CD8-positive, alpha-beta memory T cell (primary cell): ENCODE measurements around the gene PSME2. TPM values are rescaled to one million over a fixed set of nuclear protein-coding genes. Genes with fewer than 3 reads are reported as not detected.

Experiments
- CTCF ChIA-PET: fragments of 350-600 bp; sonication (Branson Sonifier 250); formaldehyde crosslinking; loops from one replicate; lab custom pipeline; 2021; ENCODE audit warnings: antibody characterized with exemption; lab: Charles Lee
- POLR2A ChIA-PET: fragments of 350-600 bp; sonication (Branson Sonifier 250); formaldehyde crosslinking; loops from one replicate; lab custom pipeline; 2021; ENCODE audit warnings: antibody characterized with exemption; lab: Charles Lee
- DNase-seq, 5 donors: peaks; one replicate each; pipeline versions ENCODE4 v3.0.0 to v3.0.0-alpha.2; 2020 to 2022; ENCODE audit warnings: mixed read lengths in 1 of 5
- H3K27ac ChIP-seq: one replicate; pipeline ENCODE4 v1.7.0; 2013; ENCODE audit warnings: low read depth, mild to moderate bottlenecking, low read length, moderate library complexity
- H3K27me3 ChIP-seq: 2 replicates; pipeline ENCODE4 v1.7.0; 2013; ENCODE audit warnings: low read length, mild to moderate bottlenecking; ENCODE audit not compliant: insufficient read depth, poor library complexity, severe bottlenecking
- H3K36me3 ChIP-seq: 2 replicates; pipeline ENCODE4 v1.7.0; 2013; ENCODE audit warnings: mild to moderate bottlenecking, low read length, moderate library complexity; ENCODE audit not compliant: insufficient read depth
- H3K4me1 ChIP-seq: 2 replicates; pipeline ENCODE4 v1.7.0; 2013; ENCODE audit warnings: mild to moderate bottlenecking, low read length, moderate library complexity; ENCODE audit not compliant: insufficient read depth
- H3K4me3 ChIP-seq: 2 replicates; pipeline ENCODE4 v1.7.0; 2013; ENCODE audit warnings: mild to moderate bottlenecking, low read length
- H3K9me3 ChIP-seq: 2 replicates; pipeline ENCODE4 v1.7.0; 2013; ENCODE audit warnings: mild to moderate bottlenecking, low read length
- H3K27ac Mint-ChIP-seq, 8 donors: one replicate each; pipeline ENCODE4 v1.8.0; 2020 to 2021; ENCODE audit warnings: mixed read lengths in 8 of 8, mild to moderate bottlenecking in 6 of 8, inconsistent platforms in 3 of 8, moderate library complexity in 3 of 8
- H3K27me3 Mint-ChIP-seq, 2 donors: one replicate each; pipeline ENCODE4 v1.8.0; 2020 to 2021; ENCODE audit warnings: mixed read lengths in 2 of 2, mild to moderate bottlenecking in 1 of 2, moderate library complexity in 1 of 2
- H3K36me3 Mint-ChIP-seq, 3 donors: one replicate each; pipeline ENCODE4 v1.8.0; 2020 to 2021; ENCODE audit warnings: mixed read lengths in 3 of 3, inconsistent platforms in 1 of 3, mild to moderate bottlenecking in 1 of 3
- H3K4me1 Mint-ChIP-seq, 3 donors: one replicate each; pipeline ENCODE4 v1.8.0; 2020 to 2021; ENCODE audit warnings: mixed read lengths in 3 of 3, inconsistent platforms in 1 of 3, mild to moderate bottlenecking in 1 of 3
- H3K4me3 Mint-ChIP-seq, 7 donors: one replicate each; pipeline ENCODE4 v1.8.0; 2020 to 2021; ENCODE audit warnings: mixed read lengths in 7 of 7, mild to moderate bottlenecking in 6 of 7, moderate library complexity in 4 of 7, inconsistent platforms in 2 of 7
- H3K9me3 Mint-ChIP-seq, 5 donors: one replicate each; pipeline ENCODE4 v1.8.0; 2020 to 2022; ENCODE audit warnings: mixed read lengths in 5 of 5, mild to moderate bottlenecking in 3 of 5, moderate library complexity in 2 of 5, inconsistent platforms in 1 of 5
- polyA plus RNA-seq: library from polyadenylated mRNA; unstranded; fragments of 300-500 nt; fragmentation: Illumina TruSeq; gene quantifications from one replicate; pipeline ENCODE4 v1.2.3, GENCODE V29; 2021
- total RNA-seq, 2 experiments: library from RNA; stranded (reverse); gene quantifications; one replicate each; pipeline ENCODE4 v1.2.3, GENCODE V29; 2021

Gene PSME2
- total and polyA plus RNA-seq, 3 experiments from 2014 or later = 368 to 534 (median 376) TPM

DNA sequence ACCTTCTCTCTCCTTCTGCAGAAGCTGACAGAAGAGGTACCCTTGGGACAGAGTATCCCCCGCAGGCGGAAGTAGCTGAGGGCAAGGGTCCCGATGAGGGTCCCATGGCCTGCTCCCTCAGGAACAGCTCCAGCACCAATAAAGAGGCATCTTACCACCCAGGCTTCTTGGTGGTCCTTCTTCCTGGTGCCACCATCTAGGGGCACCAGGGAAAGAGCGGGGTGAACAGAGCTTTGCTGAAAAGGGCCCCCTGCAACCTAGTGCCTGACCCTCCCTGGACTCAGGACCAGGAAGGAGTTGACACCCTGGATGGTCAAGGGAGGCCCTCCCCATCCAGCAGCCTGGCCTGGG lies 14.1 kb upstream of the PSME2 start:
- H3K36me3 ChIP-seq = peaks cover 46% of the 10 kb centered on the region
- no peaks in the 10 kb centered on the region for H3K9me3 Mint-ChIP-seq
- peak overlapping the region; percentile 54 to 100 (median 99) for H3K27ac Mint-ChIP-seq
- H3K27ac ChIP-seq = peak overlapping the region; percentile 96
- H3K4me3 Mint-ChIP-seq = peak overlapping the region in 3 of 7 donors; percentile 15 to 98 (median 31)
- no peaks in the 10 kb centered on the region for H3K9me3 ChIP-seq
- H3K4me1 ChIP-seq = peaks cover 41% of the 10 kb centered on the region
- POLR2A ChIA-PET = interaction anchor here (0.9 to 2.5 kb wide), 9 partner anchors 12 to 82 kb away, joined by 3 to 23 read pairs (median 11); partner anchors contain the start of genes CHMP4A, DCAF11, EMC9 and NRL
- DNase-seq = no peak
- H3K27me3 ChIP-seq = no peaks in the 10 kb centered on the region
- no peak overlapping the region for H3K4me3 ChIP-seq
- peaks cover 0 to 3% of the 10 kb centered on the region in 2 donors for H3K27me3 Mint-ChIP-seq
- CTCF ChIA-PET = interaction anchor here (1.0 to 5.2 kb wide), 33 partner anchors 9 to 280 kb away, joined by 3 to 50 read pairs (median 5); partner anchors contain the start of genes CHMP4A, DCAF11, DHRS1 and EMC9
- peaks cover 28 to 82% (median 29%) of the 10 kb centered on the region in 3 donors for H3K36me3 Mint-ChIP-seq
- peaks cover 39 to 53% (median 46%) of the 10 kb centered on the region in 3 donors for H3K4me1 Mint-ChIP-seq

DNA sequence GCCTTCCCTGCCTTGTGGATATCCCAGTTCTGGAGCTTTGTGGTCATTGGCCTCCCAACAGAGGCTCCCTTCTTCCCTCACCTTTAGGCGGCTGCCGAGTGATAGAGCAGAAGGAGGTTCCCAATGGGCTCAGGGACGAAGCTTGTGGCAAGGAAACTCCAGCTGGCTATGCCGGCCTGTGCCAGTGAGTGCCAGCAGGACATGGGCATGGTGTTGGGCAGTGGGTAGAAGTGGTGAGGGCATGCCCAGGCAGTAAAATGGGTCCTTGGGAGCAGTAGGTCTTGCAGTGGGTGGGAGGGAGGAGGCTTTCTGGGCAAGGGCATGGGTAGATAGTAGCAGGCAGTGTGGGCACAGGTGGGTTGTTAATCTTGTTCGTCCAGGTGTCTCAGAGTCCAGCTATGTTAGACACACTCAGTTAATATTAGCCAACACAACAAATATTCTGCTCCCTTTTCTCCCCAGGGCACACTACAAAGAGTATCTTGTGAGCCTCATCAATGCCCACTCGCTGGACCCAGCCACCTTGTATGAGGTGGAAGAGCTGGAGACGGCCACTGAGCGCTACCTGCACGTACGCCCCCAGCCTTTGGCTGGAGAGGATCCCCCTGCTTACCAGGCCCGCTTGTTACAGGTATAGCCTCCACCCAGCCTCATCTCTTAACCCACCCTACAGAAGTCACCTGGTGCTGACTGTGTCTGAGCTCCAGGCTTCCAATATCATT lies 13.5 kb upstream of the PSME2 start:
- peaks cover 26 to 82% (median 28%) of the 10 kb centered on the region in 3 donors for H3K36me3 Mint-ChIP-seq
- peak overlapping the region in 4 of 7 donors; percentile 15 to 79 (median 46) for H3K4me3 Mint-ChIP-seq
- ChIA-PET CTCF (interaction anchor here (0.8 to 5.2 kb wide), 25 partner anchors 9 to 281 kb away, joined by 3 to 50 read pairs (median 13); partner anchors contain the start of genes CHMP4A, DCAF11, DHRS1 and EMC9), POLR2A (interaction anchor here (0.9 to 2.5 kb wide), 7 partner anchors 12 to 54 kb away, joined by 3 to 23 read pairs (median 12); partner anchors contain the start of genes CHMP4A, DCAF11, EMC9 and NRL)
- no peak for DNase-seq
- no peaks in the 10 kb centered on the region for H3K9me3 Mint-ChIP-seq
- peak overlapping the region; percentile 54 to 100 (median 88) for H3K27ac Mint-ChIP-seq
- H3K36me3 ChIP-seq = peaks cover 46% of the 10 kb centered on the region
- H3K4me1 Mint-ChIP-seq = peaks cover 34 to 47% (median 42%) of the 10 kb centered on the region in 3 donors
- peaks cover 0 to 3% of the 10 kb centered on the region in 2 donors for H3K27me3 Mint-ChIP-seq
- H3K4me3 ChIP-seq = no peak overlapping the region
- no peaks in the 10 kb centered on the region for H3K9me3 ChIP-seq
- H3K4me1 ChIP-seq = peaks cover 39% of the 10 kb centered on the region
- no peaks in the 10 kb centered on the region for H3K27me3 ChIP-seq
- H3K27ac ChIP-seq = peak overlapping the region; percentile 96

DNA sequence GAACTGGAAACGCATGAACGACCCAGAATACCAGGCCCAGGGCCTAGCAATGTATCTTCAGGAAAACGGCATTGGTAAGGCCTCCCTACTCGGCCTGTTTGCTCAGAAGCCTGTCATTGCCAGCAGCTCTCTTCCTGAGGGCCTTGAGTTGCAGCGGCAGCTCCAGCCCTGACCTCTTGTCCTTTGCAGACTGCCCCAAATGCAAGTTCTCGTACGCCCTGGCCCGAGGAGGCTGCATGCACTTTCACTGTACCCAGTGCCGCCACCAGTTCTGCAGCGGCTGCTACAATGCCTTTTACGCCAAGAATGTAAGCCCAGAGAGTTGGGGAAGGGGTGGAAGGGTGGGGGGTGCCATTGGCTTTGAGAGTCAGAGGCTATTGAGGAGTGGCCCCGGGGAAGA lies 10.9 kb upstream of the PSME2 start:
- peaks cover 13% of the 10 kb centered on the region for H3K4me1 ChIP-seq
- CTCF ChIA-PET = interaction anchor here (0.9 to 1.0 kb wide), 3 partner anchors 9 to 21 kb away, joined by 3 read pairs; partner anchors contain the start of genes PSME1 and RNF31
- Mint-ChIP-seq H3K36me3 (peaks cover 15 to 70% (median 25%) of the 10 kb centered on the region in 3 donors), H3K4me1 (peaks cover 21 to 29% (median 24%) of the 10 kb centered on the region in 3 donors), H3K9me3 (no peaks in the 10 kb centered on the region), H3K27ac (peak overlapping the region in 4 of 8 donors; percentile 2 to 73 (median 49)), H3K4me3 (no peak overlapping the region), H3K27me3 (peaks cover 0 to 3% of the 10 kb centered on the region in 2 donors)
- H3K27me3 ChIP-seq = no peaks in the 10 kb centered on the region
- no peak for DNase-seq
- peaks cover 40% of the 10 kb centered on the region for H3K36me3 ChIP-seq
- H3K9me3 ChIP-seq = no peaks in the 10 kb centered on the region
- POLR2A ChIA-PET = interaction anchor here (1.4 kb wide), 1 partner anchor 43 kb away, joined by 6 read pairs; the partner anchor contains the start of genes DCAF11 and NRL
- H3K27ac ChIP-seq = no peak overlapping the region
- H3K4me3 ChIP-seq = no peak overlapping the region

DNA sequence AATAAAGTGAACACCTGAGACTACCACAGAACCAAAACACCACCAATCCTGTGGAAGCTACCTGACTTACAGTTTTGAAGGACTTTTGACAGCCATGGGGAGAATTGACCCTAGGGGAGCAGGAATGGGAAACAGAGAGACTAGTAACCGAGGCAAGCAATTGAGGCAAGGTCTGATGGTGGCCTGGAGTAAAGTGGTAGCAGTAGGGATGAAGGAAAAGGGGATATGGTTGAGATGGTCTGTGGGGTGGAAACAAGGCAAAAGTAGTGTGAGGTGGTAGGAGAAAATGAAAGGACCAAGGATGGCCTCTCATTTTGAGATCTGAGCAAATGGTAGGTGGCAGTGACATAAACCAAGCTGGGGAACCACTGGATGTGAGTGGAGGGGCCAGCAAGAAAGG lies 10.4 kb upstream of the PSME2 start:
- Histone ChIP-seq H3K4me1 (peaks cover 8% of the 10 kb centered on the region), H3K9me3 (no peaks in the 10 kb centered on the region), H3K27me3 (no peaks in the 10 kb centered on the region), H3K36me3 (peaks cover 43% of the 10 kb centered on the region), H3K4me3 (no peak overlapping the region), H3K27ac (no peak overlapping the region)
- H3K4me3 Mint-ChIP-seq = peak overlapping the region in 1 of 7 donors; percentile 8
- POLR2A ChIA-PET = interaction anchor here (1.4 kb wide), 1 partner anchor 42 kb away, joined by 6 read pairs; the partner anchor contains the start of genes DCAF11 and NRL
- H3K27me3 Mint-ChIP-seq = peaks cover 0 to under 1% of the 10 kb centered on the region in 2 donors
- CTCF ChIA-PET = interaction anchor here (0.9 to 1.0 kb wide), 3 partner anchors 9 to 21 kb away, joined by 3 read pairs; partner anchors contain the start of genes PSME1 and RNF31
- H3K27ac Mint-ChIP-seq = peak overlapping the region in 4 of 8 donors; percentile 23 to 85 (median 72)
- H3K36me3 Mint-ChIP-seq = peaks cover 15 to 69% (median 21%) of the 10 kb centered on the region in 3 donors
- no peak for DNase-seq
- H3K9me3 Mint-ChIP-seq = no peaks in the 10 kb centered on the region
- H3K4me1 Mint-ChIP-seq = peaks cover 18 to 28% (median 19%) of the 10 kb centered on the region in 3 donors

DNA sequence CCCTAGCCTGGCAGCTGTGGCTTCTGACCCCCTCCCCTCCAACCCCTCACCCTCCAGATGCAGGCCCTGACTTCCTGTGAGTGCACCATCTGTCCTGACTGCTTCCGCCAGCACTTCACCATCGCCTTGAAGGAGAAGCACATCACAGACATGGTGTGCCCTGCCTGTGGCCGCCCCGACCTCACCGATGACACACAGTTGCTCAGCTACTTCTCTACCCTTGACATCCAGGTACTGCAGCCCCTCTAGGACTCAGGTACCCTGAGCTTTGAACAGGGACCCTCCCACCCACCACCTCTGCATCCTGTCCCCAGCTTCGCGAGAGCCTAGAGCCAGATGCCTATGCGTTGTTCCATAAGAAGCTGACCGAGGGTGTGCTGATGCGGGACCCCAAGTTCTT lies 8.7 kb upstream of the PSME2 start:
- Histone ChIP-seq H3K36me3 (peaks cover 56% of the 10 kb centered on the region), H3K4me3 (no peak overlapping the region), H3K27ac (no peak overlapping the region), H3K9me3 (no peaks in the 10 kb centered on the region), H3K4me1 (peaks cover 3% of the 10 kb centered on the region), H3K27me3 (no peaks in the 10 kb centered on the region)
- CTCF ChIA-PET = interaction anchor here (1.8 kb wide), 1 partner anchor 46 kb away, joined by 5 read pairs; no protein-coding TSS in a partner anchor
- no peak for DNase-seq
- Mint-ChIP-seq H3K36me3 (peaks cover 12 to 71% (median 14%) of the 10 kb centered on the region in 3 donors), H3K4me3 (no peak overlapping the region), H3K27me3 (no peaks in the 10 kb centered on the region), H3K4me1 (peaks cover 8 to 21% (median 13%) of the 10 kb centered on the region in 3 donors), H3K27ac (peak overlapping the region in 4 of 8 donors; percentile 24 to 91 (median 83)), H3K9me3 (no peaks in the 10 kb centered on the region)
- POLR2A ChIA-PET = interaction anchor here (0.6 kb wide), 2 partner anchors 14 to 103 kb away, joined by 3 read pairs; no protein-coding TSS in a partner anchor

DNA sequence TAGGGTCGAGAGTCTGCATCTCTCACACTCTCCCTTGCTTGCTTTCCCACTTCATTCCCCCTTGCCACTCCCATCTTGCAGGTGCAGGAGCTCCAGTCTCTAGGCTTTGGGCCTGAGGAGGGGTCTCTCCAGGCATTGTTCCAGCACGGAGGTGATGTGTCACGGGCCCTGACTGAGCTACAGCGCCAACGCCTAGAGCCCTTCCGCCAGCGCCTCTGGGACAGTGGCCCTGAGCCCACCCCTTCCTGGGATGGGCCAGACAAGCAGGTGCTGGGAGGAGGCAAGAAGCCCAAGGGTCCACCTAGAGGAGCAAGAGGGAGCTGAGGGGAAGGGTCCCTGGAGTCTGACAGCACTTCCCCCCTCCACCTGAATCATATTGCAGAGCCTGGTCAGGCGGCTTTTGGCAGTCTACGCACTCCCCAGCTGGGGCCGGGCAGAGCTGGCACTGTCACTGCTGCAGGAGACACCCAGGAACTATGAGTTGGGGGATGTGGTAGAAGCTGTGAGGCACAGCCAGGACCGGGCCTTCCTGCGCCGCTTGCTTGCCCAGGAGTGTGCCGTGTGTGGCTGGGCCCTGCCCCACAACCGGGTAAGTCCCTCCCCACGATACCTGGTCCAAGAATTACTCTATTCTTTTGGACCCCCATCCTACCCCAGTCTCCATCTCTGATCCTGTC lies 5.1 kb upstream of the PSME2 start:
- ChIA-PET POLR2A (interaction anchor here (0.5 kb wide), 2 partner anchors 24 to 1580 kb away, joined by 4 to 8 read pairs; no protein-coding TSS in a partner anchor), CTCF (interaction anchor here (0.9 to 3.7 kb wide), 6 partner anchors 9 to 93 kb away, joined by 3 to 36 read pairs (median 4); partner anchors contain the start of genes EMC9, IRF9 and PSME1)
- Histone ChIP-seq H3K36me3 (peaks cover 56% of the 10 kb centered on the region), H3K4me1 (peaks cover 26% of the 10 kb centered on the region), H3K27me3 (no peaks in the 10 kb centered on the region), H3K9me3 (no peaks in the 10 kb centered on the region), H3K4me3 (no peak overlapping the region), H3K27ac (no peak overlapping the region)
- Mint-ChIP-seq H3K4me1 (peaks cover 22 to 40% (median 31%) of the 10 kb centered on the region in 3 donors), H3K27me3 (no peaks in the 10 kb centered on the region), H3K36me3 (peaks cover 8 to 74% (median 10%) of the 10 kb centered on the region in 3 donors), H3K27ac (peak overlapping the region in 1 of 8 donors; percentile 61), H3K4me3 (peak overlapping the region in 2 of 7 donors; percentile 36 to 98), H3K9me3 (no peaks in the 10 kb centered on the region)
- no peak for DNase-seq

DNA sequence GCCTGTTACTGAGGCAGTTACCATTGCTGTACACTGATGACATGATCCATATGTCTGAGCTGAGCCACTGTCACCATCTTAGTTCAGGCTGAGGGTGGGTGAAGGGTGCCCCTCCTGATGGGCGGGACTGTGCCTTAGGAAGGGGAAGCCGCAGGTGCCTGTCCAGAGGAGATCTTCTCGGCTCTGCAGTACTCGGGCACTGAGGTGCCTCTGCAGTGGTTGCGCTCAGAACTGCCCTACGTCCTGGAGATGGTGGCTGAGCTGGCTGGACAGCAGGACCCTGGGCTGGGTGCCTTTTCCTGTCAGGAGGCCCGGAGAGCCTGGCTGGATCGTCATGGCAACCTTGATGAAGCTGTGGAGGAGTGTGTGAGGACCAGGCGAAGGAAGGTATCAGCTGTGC lies 4.6 kb upstream of the PSME2 start:
- ChIA-PET POLR2A (interaction anchor here (0.5 kb wide), 1 partner anchor 1580 kb away, joined by 8 read pairs; no protein-coding TSS in a partner anchor), CTCF (interaction anchor here (0.9 to 3.7 kb wide), 5 partner anchors 10 to 70 kb away, joined by 3 to 36 read pairs (median 4); partner anchors contain the start of genes EMC9, IRF9 and PSME1)
- Mint-ChIP-seq H3K4me3 (peak overlapping the region in 2 of 7 donors; percentile 36 to 98), H3K27me3 (no peaks in the 10 kb centered on the region), H3K9me3 (no peaks in the 10 kb centered on the region), H3K27ac (peak overlapping the region in 1 of 8 donors; percentile 23), H3K4me1 (peaks cover 27 to 44% (median 36%) of the 10 kb centered on the region in 3 donors), H3K36me3 (peaks cover 8 to 76% (median 10%) of the 10 kb centered on the region in 3 donors)
- Histone ChIP-seq H3K9me3 (no peaks in the 10 kb centered on the region), H3K4me3 (no peak overlapping the region), H3K36me3 (peaks cover 56% of the 10 kb centered on the region), H3K27ac (no peak overlapping the region), H3K4me1 (peaks cover 27% of the 10 kb centered on the region), H3K27me3 (no peaks in the 10 kb centered on the region)
- DNase-seq = no peak
